Liver (tissue), 9 donors: Measurements from ENCODE around the gene PRPF6. TPM values are rescaled to one million over a fixed set of nuclear protein-coding genes. Genes with fewer than 3 reads are reported as not detected.

Experiments
- DNase-seq: peaks from one replicate; pipeline ENCODE4 v3.0.0-alpha.2; 2017; ENCODE audit warnings: low spot score
- H3K27ac ChIP-seq, 2 donors: one replicate each; pipeline ENCODE4 v1.7.0; 2013; ENCODE audit warnings: inconsistent platforms in 2 of 2, low read length in 2 of 2, control low read depth in 1 of 2, low read depth in 1 of 2, mild to moderate bottlenecking in 1 of 2
- H3K27me3 ChIP-seq, 4 donors: one replicate each; pipeline versions ENCODE4 v1.6.1 to v1.7.0; 2013; ENCODE audit warnings: low read length in 3 of 4, inconsistent platforms in 1 of 4, mild to moderate bottlenecking in 1 of 4, moderate library complexity in 1 of 4; ENCODE audit not compliant: control insufficient read depth in 4 of 4, insufficient read depth in 4 of 4
- H3K36me3 ChIP-seq, 4 donors: one replicate each; pipeline versions ENCODE4 v1.6.1 to v1.7.0; 2013; ENCODE audit warnings: low read length in 3 of 4, mild to moderate bottlenecking in 3 of 4, low read depth in 1 of 4, moderate library complexity in 1 of 4; ENCODE audit not compliant: control insufficient read depth in 4 of 4, insufficient read depth in 3 of 4
- H3K4me1 ChIP-seq, 4 donors: one replicate each; pipeline versions ENCODE4 v1.6.1 to v1.7.0; 2013; ENCODE audit warnings: low read length in 3 of 4, mild to moderate bottlenecking in 3 of 4, moderate library complexity in 1 of 4; ENCODE audit not compliant: control insufficient read depth in 4 of 4, insufficient read depth in 4 of 4
- H3K4me3 ChIP-seq, 3 donors: one replicate each; pipeline versions ENCODE4 v1.6.1 to v1.7.0; 2013; ENCODE audit warnings: low read length in 3 of 3, control low read depth in 1 of 3, low read depth in 1 of 3, mild to moderate bottlenecking in 1 of 3
- H3K9ac ChIP-seq, 2 donors: one replicate each; pipeline ENCODE4 v1.7.0; 2013; ENCODE audit warnings: low read length in 2 of 2, mild to moderate bottlenecking in 2 of 2, moderate library complexity in 2 of 2, control low read depth in 1 of 2, low read depth in 1 of 2
- H3K9me3 ChIP-seq, 4 donors: one replicate each; pipeline versions ENCODE4 v1.6.1 to v1.7.0; 2013; ENCODE audit warnings: low read length in 3 of 4; ENCODE audit not compliant: control insufficient read depth in 4 of 4
- ATF3 ChIP-seq: IDR thresholded peaks from 2 replicates; pipeline ENCODE4 v1.6.1; 2016; ENCODE audit warnings: antibody characterized with exemption
- CTCF ChIP-seq: fragments of 150-350 bp; IDR thresholded peaks from 2 replicates; pipeline ENCODE4 v1.5.1; 2017; ENCODE audit warnings: improper control_type of control experiment, low read depth, low read length; ENCODE audit not compliant: missing input control
- EGR1 ChIP-seq, 2 donors: IDR thresholded peaks; 2 replicates each; pipeline ENCODE4 v1.6.1; 2016 to 2018; ENCODE audit warnings: antibody characterized with exemption in 2 of 2, low read depth in 2 of 2
- FOXA1 ChIP-seq: IDR thresholded peaks from 2 replicates; pipeline ENCODE4 v1.6.1; 2016; ENCODE audit warnings: antibody characterized with exemption
- GABPA ChIP-seq, 2 donors: IDR thresholded peaks in 1 of 2; conservative IDR thresholded peaks in 1 of 2; 2 replicates each; pipeline ENCODE4 v1.6.1; 2016; ENCODE audit warnings: antibody characterized with exemption in 2 of 2, mild to moderate bottlenecking in 1 of 2, moderate library complexity in 1 of 2
- HNF4A ChIP-seq, 2 donors: conservative IDR thresholded peaks; 2 replicates each; pipeline ENCODE4 v1.6.1; 2016; ENCODE audit warnings: antibody characterized with exemption in 2 of 2, mild to moderate bottlenecking in 2 of 2
- HNF4G ChIP-seq: IDR thresholded peaks from 2 replicates; pipeline ENCODE4 v1.6.1; 2016; ENCODE audit warnings: antibody characterized with exemption
- JUND ChIP-seq, 2 donors: IDR thresholded peaks; 2 replicates each; pipeline ENCODE4 v1.6.1; 2016; ENCODE audit warnings: antibody characterized with exemption in 2 of 2
- MAX ChIP-seq: IDR thresholded peaks from 2 replicates; pipeline ENCODE4 v1.6.1; 2016; ENCODE audit warnings: antibody characterized with exemption
- NR2F2 ChIP-seq: IDR thresholded peaks from 2 replicates; pipeline ENCODE4 v1.6.1; 2016; ENCODE audit warnings: antibody characterized with exemption
- RAD21 ChIP-seq, 2 donors: IDR thresholded peaks; 2 replicates each; pipeline ENCODE4 v1.6.1; 2016; ENCODE audit warnings: antibody characterized with exemption in 2 of 2, mild to moderate bottlenecking in 2 of 2
- REST ChIP-seq: IDR thresholded peaks from 2 replicates; pipeline ENCODE4 v1.6.1; 2016; ENCODE audit warnings: antibody characterized with exemption, mild to moderate bottlenecking
- RXRA ChIP-seq, 2 donors: IDR thresholded peaks; 2 replicates each; pipeline ENCODE4 v1.6.1; 2017 to 2018; ENCODE audit warnings: antibody characterized with exemption in 2 of 2, mild to moderate bottlenecking in 1 of 2
- SP1 ChIP-seq: IDR thresholded peaks from 2 replicates; pipeline ENCODE4 v1.6.1; 2018; ENCODE audit warnings: antibody characterized with exemption, mild to moderate bottlenecking
- TAF1 ChIP-seq: conservative IDR thresholded peaks from 2 replicates; pipeline ENCODE4 v1.6.1; 2016; ENCODE audit warnings: antibody characterized with exemption, mild to moderate bottlenecking
- YY1 ChIP-seq: IDR thresholded peaks from 2 replicates; pipeline ENCODE4 v1.6.1; 2016; ENCODE audit warnings: antibody characterized with exemption, mild to moderate bottlenecking
- ZBTB33 ChIP-seq: IDR thresholded peaks from 2 replicates; pipeline ENCODE4 v1.6.1; 2016; ENCODE audit warnings: antibody characterized with exemption
- WGBS: extraction: QIAGEN DNeasy Blood & Tissue Kit; methylation state at CpG from one replicate; pipeline ENCODE4 v1.1.7; 2013; 5-methylcytosine and 5-hydroxymethylcytosine counted together
- polyA plus RNA-seq, 2 donors: library from polyadenylated mRNA; stranded (reverse) in 1 of 2; unstranded in 1 of 2; fragments of 200-250 nt in 1 of 2; fragments of >200 nt in 1 of 2; fragmentation: Nextera tagmentation in 1 of 2; extraction: Ambion mirVana in 1 of 2; gene quantifications; one replicate each; pipeline versions ENCODE4 v1.2.1 to v1.2.3, GENCODE V29; 2013 to 2015
- total RNA-seq, 2 donors: library from RNA; depleted of rRNA; stranded (reverse); fragments of >200 nt; gene quantifications; one replicate each; pipeline ENCODE4 v1.2.3, GENCODE V29; 2014
- donor health status: healthy.
- donor health status: healthy.
- donor health status: healthy.
- donor health status: healthy.
- donor health status: healthy.

The PRPF6 gene
- total and polyA plus RNA-seq, 4 donors: 16.3 to 24.9 (median 23.1) TPM

GRCh38 chr20:64043768-64044167, 62.8 kb downstream of the PRPF6 start:
- H3K4me3 ChIP-seq: no peak overlapping the region
- peaks cover 0 to 7% (median 2%) of the 10 kb centered on the region in 4 donors for H3K27me3 ChIP-seq
- H3K9ac ChIP-seq: no peak overlapping the region
- no peak for DNase-seq
- 85% methylated on average over 9 of the region's 9 CpGs for WGBS
- no peaks in the 10 kb centered on the region for H3K36me3 ChIP-seq
- no peak overlapping the region for H3K27ac ChIP-seq
- H3K4me1 ChIP-seq: peaks cover 0 to 23% (median 8%) of the 10 kb centered on the region in 4 donors
- TF ChIP-seq RXRA (IDR thresholded peaks at IDR 0.05) (no peak), ZBTB33 (no peak), HNF4G (no peak), ATF3 (no peak), GABPA (IDR thresholded peaks at IDR 0.05 in 1 of 2, conservative IDR thresholded peaks at IDR 0.05 in 1 of 2) (no peak), EGR1 (IDR thresholded peaks at IDR 0.05; ENCODE audit: low read depth in 2 of 2) (no peak), FOXA1 (no peak), SP1 (no peak), HNF4A (conservative IDR thresholded peaks at IDR 0.05) (no peak), RAD21 (IDR thresholded peaks at IDR 0.05) (no peak), YY1 (no peak), NR2F2 (no peak), CTCF (no peak), REST (no peak), JUND (IDR thresholded peaks at IDR 0.05) (no peak)
- no peaks in the 10 kb centered on the region for H3K9me3 ChIP-seq

GRCh38 chr20:64044484-64045247, 63.7 kb downstream of the PRPF6 start:
- Histone ChIP-seq H3K4me1 (peaks cover 0 to 15% (median 4%) of the 10 kb centered on the region in 4 donors), H3K27ac (no peak overlapping the region), H3K27me3 (peaks cover 0 to 7% (median 4%) of the 10 kb centered on the region in 4 donors), H3K4me3 (no peak overlapping the region), H3K36me3 (no peaks in the 10 kb centered on the region), H3K9me3 (no peaks in the 10 kb centered on the region), H3K9ac (no peak overlapping the region)
- no peak for DNase-seq
- 68% methylated on average over 14 of the region's 14 CpGs for WGBS
- TF ChIP-seq FOXA1: no peak
- no peak for TF ChIP-seq MAX
- TF ChIP-seq JUND (IDR thresholded peaks at IDR 0.05): no peak
- no peak for TF ChIP-seq TAF1
- no peak for TF ChIP-seq CTCF
- no peak for TF ChIP-seq YY1
- TF ChIP-seq SP1: no peak
- TF ChIP-seq REST: no peak
- no peak for TF ChIP-seq HNF4A (conservative IDR thresholded peaks at IDR 0.05)
